HFF-Myc (cell line): ENCODE data around the gene ZNF831.

Experiments
- DNase-seq: peaks from one replicate; pipeline ENCODE4 v3.0.0-alpha.2; 2011; ENCODE audit warnings: low read depth; ENCODE audit errors: extremely low read depth
- H3K4me3 ChIP-seq: replicated peaks from 2 replicates; pipeline ENCODE4 v1.5.1; 2011; ENCODE audit warnings: low read depth, mild to moderate bottlenecking, control low read depth, low read length
- CTCF ChIP-seq: IDR thresholded peaks from 2 replicates; pipeline ENCODE4 v1.5.1; 2012; ENCODE audit warnings: mild to moderate bottlenecking, low read depth, low read length, control low read depth; ENCODE audit errors: missing control alignments

Gene ZNF831

GRCh38 chr20:59223750-59224149 is 60.1 kb downstream of the ZNF831 start:
- no peak overlapping the region for H3K4me3 ChIP-seq
- TF ChIP-seq CTCF = no peak
- no peak for DNase-seq

- no peak for TF ChIP-seq CTCF
- no peak overlapping the region for H3K4me3 ChIP-seq
- DNase-seq = no peak
Measured at GRCh38 chr20:59224236-59224635, 60.6 kb downstream of the ZNF831 start.

- DNase-seq = no peak
- TF ChIP-seq CTCF = no peak
- no peak overlapping the region for H3K4me3 ChIP-seq
Measured at GRCh38 chr20:59230385-59230784, 66.8 kb downstream of the ZNF831 start.

GRCh38 chr20:59231124-59231804 is 67.6 kb downstream of the ZNF831 start:
- TF ChIP-seq CTCF = no peak
- no peak for DNase-seq
- H3K4me3 ChIP-seq = no peak overlapping the region

- TF ChIP-seq CTCF = no peak
Measured at GRCh38 chr20:59232618-59233017, 69.0 kb downstream of the ZNF831 start.

GRCh38 chr20:59235226-59235625 is 71.6 kb downstream of the ZNF831 start:
- no peak for DNase-seq
- no peak overlapping the region for H3K4me3 ChIP-seq
- no peak for TF ChIP-seq CTCF

More at GRCh38 chr20:59232618-59233017, 69.0 kb downstream of the ZNF831 start:
- DNase-seq = no peak
- no peak overlapping the region for H3K4me3 ChIP-seq

- TF ChIP-seq CTCF = no peak
- no peak overlapping the region for H3K4me3 ChIP-seq
- DNase-seq = no peak
Measured at GRCh38 chr20:59240006-59240405, 76.4 kb downstream of the ZNF831 start.
